Inflammatory macrophage (primary cell): ENCODE results near the gene AMPH.

ENCODE experiments used
- DNase-seq, 2 donors: peaks; one replicate each; pipeline ENCODE4 v3.0.0-alpha.2; 2020 to 2022

The AMPH gene

GRCh38 chr7:38453826-38454225 is 177.3 kb downstream of the AMPH start:
- no peak for DNase-seq

GRCh38 chr7:38453168-38453567 is 178.0 kb downstream of the AMPH start:
- no peak for DNase-seq

- no peak for DNase-seq
Measured at GRCh38 chr7:38452681-38453108, 178.5 kb downstream of the AMPH start.

- no peak for DNase-seq
Measured at GRCh38 chr7:38451840-38452239, 179.3 kb downstream of the AMPH start.

- no peak for DNase-seq
Measured at GRCh38 chr7:38448584-38449234, 182.5 kb downstream of the AMPH start.

GRCh38 chr7:38448054-38448453 is 183.1 kb downstream of the AMPH start:
- no peak for DNase-seq

GRCh38 chr7:38438970-38439369 is 192.2 kb downstream of the AMPH start:
- no peak for DNase-seq

GRCh38 chr7:38432671-38433070 is 198.5 kb downstream of the AMPH start:
- no peak for DNase-seq

GRCh38 chr7:38432080-38432479 is 199.1 kb downstream of the AMPH start:
- DNase-seq, result no peak

- no peak for DNase-seq
Measured at GRCh38 chr7:38429057-38429456, 202.1 kb downstream of the AMPH start.

GRCh38 chr7:38428041-38428440 is 203.1 kb downstream of the AMPH start:
- DNase-seq, result no peak

- no peak for DNase-seq
Measured at GRCh38 chr7:38427279-38427955, 203.8 kb downstream of the AMPH start.

GRCh38 chr7:38425509-38425908 is 205.7 kb downstream of the AMPH start:
- DNase-seq, result no peak

GRCh38 chr7:38424750-38425463 is 206.3 kb downstream of the AMPH start:
- no peak for DNase-seq

- peak in 1 of 2 donors; percentile 7 for DNase-seq
Measured at GRCh38 chr7:38413784-38414183, 217.4 kb downstream of the AMPH start.

- DNase-seq, result peak in 1 of 2 donors; percentile 16
Measured at GRCh38 chr7:38411404-38411803, 219.8 kb downstream of the AMPH start.

- no peak for DNase-seq
Measured at GRCh38 chr7:38410056-38410455, 221.1 kb downstream of the AMPH start.

- DNase-seq, result no peak
Measured at GRCh38 chr7:38409531-38409930, 221.6 kb downstream of the AMPH start.

GRCh38 chr7:38398725-38399321 is 232.3 kb downstream of the AMPH start:
- peak; percentile 24 to 50 for DNase-seq

- no peak for DNase-seq
Measured at GRCh38 chr7:38396852-38397251, 234.3 kb downstream of the AMPH start.

- peak; percentile 19 to 49 for DNase-seq
Measured at GRCh38 chr7:38395921-38396552, 235.1 kb downstream of the AMPH start.

- peak; percentile 65 to 89 for DNase-seq
Measured at GRCh38 chr7:38394660-38395059, 236.5 kb downstream of the AMPH start.

- no peak for DNase-seq
Measured at GRCh38 chr7:38393874-38394273, 237.3 kb downstream of the AMPH start.
